Activated CD4-positive, alpha-beta T cell treated with anti-CD3 and anti-CD28 coated beads, Interleukin-2, Interleukin-6, amounts not matched to agents 100 ng/mL and 50 ng/mL, durations not matched to agents 16 hours and 8 hours (primary cell): Measurements from ENCODE around the gene DXO.

Experiments used
- DNase-seq: peaks from one replicate; pipeline ENCODE4 v3.0.0-alpha.2; 2020

DXO gene

GRCh38 chr6:31922942-31923341 lies 49.0 kb downstream of the DXO start:
- DNase-seq = peak; percentile 32

GRCh38 chr6:31920811-31921210 lies 51.1 kb downstream of the DXO start:
- no peak for DNase-seq
